Measurements from ENCODE around the gene ARL4C.
"Not testable (repeated sequence)": the region's sequence is repeated elsewhere in the genome, so short reads cannot be mapped to it uniquely, and the experiment has no call there.

The ARL4C gene

DNA sequence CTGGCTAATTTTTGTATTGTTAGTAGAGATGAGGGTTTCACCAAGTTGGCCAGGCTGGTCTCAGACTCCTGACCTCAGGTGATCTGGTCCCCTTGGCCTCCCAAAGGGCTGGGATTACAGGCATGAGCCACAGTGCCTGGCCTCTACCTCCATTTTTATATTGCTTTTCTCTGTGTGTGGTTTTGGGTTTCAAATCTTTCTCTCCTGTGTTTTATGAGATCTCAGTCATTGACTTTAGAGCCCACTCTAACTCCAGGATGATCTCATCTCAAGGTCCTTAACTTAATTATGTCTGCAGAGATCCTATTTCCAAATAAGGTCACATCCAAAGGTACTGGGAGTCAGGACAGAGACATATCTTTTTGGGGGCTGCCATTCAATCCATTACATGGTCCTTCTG is 24.7 kb downstream of the ARL4C start:
- DNase-seq, result no peak

DNA sequence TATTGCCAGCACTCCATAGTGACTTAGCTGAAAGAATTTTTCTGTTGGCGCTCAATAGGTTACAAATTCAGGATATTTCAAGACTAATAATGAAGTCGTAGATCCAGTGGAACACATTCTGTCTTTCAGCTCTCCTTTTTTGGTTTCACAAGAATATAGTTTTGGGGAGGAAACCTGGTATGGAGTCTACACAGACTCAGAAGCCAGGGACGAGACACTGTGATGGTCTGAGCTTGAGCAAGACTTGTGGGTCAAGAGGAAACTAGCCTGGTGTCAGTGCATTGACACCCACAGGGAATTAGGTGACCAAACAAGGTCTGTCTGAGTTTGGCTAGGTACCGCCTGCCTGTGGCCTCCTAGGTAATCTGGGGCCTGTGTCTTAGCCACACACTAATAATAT is 26.9 kb downstream of the ARL4C start:
- no peak for DNase-seq

DNA sequence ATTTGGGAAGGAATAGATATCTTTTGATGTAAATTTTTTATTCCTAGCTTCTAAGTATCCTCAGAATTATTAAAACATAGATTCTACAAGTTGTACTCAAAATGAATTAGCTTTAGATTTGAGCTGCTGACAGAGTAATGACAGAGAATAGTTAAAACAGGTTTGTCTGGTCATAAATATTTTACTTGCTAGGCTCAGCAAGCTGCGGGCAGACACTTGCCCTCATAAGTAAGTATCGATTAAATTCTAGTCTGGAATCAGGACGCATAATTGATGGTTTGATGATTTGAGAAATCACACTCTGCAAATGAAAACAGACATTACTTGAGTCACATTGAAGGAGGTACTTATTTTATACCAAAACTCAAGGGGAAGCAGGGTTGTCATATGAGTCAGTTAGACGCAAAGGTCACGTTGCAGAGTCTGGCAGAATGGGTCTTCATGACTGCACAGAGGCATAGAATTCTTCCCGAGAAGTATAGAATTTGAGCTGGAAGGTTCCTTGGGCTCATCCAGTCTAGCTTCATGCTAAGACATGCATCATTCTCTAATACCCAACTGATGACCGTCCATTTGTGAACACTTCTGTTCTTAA is 27.5 kb downstream of the ARL4C start:
- DNase-seq, result no peak

DNA sequence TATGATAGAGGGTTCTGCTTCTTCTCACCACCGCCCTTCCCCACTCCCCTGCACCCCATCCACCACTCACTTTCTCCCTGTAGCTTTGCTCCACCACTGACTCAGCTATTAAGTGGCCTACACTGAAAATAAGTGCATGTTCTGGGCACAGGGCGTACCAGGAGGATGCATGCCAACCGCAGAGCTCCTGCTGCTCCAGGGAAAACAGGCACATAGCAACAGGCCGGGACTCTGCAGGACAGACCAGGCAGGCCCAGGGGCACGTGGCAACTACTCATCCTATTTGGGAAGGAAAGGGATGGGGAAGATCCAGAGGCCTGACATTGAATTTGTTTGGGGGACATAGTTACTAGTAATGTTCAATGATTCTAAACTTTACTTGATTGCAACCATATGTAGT is 28.4 kb downstream of the ARL4C start:
- DNase-seq, result no peak

DNA sequence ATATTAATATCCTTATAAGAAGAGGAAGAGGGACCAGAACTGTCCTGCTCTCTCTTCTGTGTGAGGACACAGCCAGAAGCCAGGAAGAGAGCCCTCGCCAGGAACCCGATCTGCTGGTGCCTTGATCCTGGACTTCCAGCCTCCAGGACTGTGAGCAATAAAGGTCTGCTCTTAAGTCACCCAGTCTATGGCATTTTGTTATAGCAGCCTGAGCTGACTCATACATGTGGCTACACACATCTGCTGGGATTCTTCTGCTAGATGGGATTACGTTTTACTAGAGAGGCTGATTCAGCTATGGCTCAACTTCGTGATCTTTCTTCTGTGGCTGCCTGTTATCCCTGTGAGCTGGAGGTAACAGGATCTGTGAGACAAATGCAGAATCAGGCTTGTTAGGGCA is 29.6 kb downstream of the ARL4C start:
- DNase-seq, result no peak

DNA sequence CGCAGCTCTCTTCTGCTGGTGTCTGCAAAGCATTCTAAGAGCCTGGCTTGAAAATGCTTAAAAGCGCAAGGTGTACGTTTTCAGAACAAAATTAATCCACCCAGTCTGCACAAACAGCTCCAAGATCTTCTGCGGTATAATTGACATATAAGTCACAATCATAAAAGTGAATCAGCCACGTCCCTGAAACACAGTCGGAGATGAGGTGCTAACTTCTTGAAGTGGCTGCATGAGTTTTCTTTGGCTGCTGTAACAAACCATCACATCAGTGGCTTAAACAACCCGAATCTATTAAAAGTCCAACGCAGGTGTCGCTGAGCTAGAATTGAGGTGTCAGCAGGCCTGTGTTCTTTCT is 32.6 kb downstream of the ARL4C start:
- no peak for DNase-seq

DNA sequence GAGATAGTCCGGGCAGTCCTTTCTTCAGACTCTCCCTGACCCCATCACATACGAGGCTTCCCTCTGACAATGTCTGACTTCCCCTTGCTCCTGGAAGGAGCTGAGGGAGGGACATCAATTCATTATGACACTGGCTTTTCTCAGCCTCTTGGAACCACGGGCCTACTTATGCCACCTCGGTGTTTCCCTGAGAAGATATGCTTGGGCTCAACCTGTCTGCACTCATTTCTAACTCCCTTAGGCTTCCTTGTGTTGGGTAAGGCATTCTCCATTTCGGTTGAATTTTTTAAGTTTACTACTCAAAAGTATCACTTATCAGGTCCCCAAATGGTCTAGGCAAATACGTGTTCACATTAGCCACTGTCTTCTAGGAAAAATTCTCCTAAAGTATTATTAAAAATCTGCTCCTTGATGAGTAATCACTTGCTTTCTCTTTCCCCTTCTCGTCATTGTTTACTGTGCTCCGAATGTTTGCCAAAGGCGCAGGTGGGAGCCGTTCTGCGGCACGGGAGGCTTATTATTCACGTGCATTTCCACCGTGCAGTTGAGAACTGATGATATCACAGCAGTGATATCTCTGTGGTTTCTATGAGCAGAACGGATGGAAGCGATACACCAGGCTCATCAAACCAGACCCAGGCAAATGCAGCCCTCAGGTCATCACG is 33.1 kb downstream of the ARL4C start:
- peak; percentile 29 for DNase-seq

DNA sequence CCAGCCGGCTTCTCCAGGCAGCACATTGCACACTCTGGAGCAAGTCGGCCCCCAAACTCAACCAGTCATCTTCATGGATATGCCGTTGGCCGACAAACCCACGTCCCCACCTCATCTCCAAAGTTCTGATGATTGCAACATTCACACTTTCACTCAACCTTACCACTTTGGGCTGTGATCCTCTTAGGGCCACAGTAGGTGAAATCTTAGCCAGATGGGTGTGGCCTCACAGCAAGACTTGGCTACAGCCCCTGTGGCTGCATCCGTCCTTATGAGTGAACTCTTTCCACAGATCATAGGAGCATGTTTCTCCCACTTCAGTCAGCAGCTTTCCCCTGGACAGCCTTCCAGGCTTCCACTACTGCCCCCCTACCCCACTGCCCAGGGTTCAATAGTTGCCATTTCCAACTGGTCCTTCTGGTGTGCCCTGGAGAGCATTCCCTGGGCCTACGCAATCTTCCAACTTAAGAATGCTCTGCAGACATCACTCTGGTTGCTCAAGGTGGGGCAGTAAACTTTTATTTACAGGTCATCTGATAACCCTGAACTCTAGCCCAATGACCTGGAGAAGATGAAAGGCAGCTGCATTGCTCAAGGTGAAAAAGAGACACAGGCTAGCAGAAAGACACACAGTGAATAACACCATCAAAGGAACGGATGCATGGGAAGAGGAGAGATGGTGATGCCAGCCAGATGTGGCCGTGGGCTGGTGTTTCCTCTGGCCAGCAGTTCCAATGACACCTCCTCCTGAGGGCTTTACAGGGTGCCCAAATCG is 34.5 kb downstream of the ARL4C start:
- DNase-seq, result no peak

DNA sequence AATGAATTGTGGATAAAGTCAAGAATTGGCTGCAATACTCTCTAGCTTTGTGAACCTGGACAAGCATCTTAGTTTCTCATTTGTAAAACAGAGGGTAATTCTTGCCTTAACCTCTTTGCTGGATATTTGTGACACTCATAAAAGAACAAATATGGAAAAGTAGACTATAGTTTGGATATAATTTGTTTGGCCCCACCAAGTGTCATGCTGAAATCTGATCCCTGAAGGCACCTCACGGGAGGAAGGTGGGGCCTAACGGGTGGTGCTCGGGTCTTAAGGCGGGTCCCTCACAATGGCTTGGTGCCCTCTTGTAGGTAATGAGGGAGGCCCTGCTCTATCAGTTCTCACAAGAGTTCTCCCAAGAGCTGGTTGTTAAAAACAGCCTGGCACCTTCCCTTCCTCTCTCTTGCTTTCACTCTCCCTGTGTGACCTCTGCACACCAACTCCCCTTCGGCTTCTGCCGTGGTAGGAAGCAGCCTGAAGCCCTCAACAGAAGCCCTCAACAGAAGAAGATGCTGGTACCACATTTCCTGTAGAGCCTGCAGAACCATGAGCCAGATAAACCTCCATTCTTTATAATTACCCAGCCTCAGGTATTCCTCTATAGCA is 37.4 kb downstream of the ARL4C start:
- DNase-seq, result no peak

DNA sequence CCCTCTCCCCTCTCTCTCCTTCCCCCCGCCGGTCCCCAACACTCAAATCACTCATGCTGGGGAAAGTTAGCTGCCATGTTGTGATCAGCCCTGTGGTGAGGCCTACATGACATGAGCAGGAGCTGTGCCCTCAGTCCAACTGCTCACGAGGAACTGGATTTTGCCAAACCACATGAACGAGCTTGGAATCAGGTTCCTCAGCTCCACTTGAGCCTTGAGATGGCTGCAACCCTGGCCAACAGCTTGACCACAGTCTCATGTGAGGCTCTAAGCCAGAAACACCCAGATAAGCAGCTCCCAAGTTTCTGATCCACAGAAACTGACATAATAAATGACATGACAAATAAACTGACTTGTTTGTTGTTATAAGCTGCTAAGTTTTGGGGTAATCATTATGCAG is 38.4 kb downstream of the ARL4C start:
- no peak for DNase-seq

DNA sequence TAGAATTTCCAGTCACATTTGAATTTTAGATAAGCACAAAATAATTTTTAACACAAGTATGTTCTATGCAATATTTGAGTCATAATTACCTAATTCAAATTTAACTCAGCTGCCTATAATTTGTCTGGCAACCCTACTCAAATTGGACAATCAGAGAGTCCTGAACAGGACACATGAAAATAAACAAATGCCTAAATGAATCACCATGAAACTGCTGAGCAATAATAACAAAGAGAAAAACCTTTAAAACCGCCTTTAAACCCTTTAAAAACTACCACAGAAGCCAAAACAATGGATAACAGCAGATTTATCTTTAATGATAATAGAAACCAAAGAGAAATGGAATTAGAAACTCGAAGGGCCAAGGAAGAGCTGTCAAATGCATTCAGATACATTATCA is 39.5 kb downstream of the ARL4C start:
- DNase-seq, result no peak

DNA sequence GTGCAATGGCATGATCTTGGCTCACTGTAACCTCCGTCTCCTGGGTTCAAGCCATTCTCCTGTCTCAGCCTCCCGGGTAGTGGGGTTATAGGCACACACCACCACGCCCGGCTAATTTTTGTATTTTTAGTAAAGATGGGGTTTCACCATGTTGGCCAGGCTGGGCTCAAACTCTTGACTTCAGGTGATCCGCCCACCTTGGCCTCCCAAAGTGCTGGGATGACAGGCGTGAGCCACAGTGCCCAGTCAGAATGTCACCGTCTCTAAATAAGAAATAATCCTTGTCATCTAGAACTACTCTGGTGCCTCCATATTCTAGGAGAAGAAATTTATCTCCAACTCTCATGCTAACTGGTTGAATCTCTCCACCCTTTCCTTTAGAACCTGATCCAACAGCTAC is 41.6 kb downstream of the ARL4C start:
- DNase-seq, result not testable (repeated sequence)

DNA sequence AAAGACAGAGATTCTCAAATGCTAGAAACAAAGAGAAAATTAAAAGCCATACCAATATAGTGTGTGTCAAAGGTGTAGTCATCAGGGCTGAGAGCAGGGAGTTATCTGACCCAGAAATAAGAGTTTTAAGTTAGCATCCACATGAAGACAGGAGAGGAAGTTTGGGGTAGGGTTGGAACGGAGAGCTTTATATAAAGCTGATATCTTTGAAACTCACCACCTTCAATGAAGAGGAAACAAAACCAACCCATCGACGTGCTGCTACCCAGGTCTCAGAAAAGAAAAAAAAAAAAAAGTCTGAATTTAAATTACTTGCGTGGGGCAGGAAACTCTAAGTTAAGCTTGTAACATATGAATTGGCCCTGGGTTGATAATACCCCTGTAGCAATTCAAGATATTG is 42.4 kb downstream of the ARL4C start:
- no peak for DNase-seq

DNA sequence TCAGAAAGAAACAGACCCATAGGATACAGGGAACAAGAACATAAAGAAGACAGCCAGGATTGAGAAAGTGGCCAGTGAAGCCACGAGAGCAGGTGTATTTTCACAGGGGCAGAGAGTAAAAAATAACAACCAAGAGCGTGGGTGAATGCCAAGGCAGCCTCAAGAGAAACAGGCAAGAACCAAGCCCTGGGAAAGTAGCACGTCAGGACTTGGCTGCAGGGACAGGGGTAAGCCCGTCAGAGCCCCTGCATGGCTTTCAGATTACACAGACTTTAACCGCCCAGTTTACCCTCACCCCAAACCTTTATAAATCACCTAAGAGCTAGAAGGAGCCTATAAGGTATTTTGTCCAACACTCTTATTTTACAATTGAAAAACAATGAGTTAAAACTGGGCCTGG is 43.7 kb downstream of the ARL4C start:
- no peak for DNase-seq

DNA sequence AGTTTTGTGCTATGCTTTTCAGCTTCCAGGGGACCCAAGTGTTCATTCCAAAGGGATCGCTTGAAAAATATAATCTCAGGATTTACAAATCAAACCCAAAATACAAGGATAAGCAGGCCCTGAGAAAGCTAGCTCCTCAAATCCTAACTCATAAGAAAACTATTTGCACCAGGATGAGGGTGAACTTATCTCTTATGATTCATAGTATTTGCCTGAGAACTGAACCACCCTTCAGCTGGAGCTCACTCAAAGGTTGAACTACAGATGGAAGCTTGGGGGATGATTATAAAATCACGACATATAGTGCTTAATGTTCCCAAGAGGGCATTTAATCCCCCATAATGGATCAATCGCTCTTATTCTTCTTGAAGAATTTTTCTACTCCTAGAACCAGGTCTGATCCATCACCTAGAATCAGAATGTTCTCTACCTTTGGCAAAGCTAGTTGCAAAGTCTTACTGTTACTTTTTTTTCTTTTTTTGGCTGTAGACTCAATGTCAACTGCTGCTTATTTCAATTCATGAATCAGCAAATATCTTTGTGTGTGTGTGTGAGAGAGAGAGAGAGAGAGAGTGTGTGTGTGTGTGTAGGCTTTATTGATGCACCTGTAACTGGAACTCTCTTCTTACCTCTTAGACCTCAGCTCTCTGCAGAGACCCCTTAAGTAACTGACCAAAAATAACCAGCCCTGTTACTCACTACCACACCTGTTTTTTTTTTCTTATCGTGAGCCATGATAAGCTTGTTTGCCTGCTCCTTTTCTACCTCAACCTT is 44.8 kb downstream of the ARL4C start:
- no peak for DNase-seq

DNA sequence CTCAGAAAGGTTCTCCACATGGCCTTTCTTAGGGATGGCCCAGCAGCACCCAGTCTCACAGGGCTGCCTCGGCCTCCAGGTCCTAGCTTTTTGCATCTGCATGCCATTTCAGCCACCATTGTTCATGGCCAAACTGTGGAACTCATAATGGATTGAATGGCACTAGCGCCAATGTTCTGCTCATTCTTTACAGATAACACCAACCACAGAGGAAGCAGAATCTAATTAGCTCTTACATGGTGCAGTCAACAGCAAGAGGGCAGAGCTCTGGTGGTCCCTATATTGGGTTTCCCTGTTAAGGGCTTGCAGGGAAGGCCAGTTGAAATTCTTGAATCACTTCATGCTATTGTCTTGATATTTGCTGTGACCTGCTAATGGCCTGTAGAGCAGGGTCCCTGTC is 45.6 kb downstream of the ARL4C start:
- DNase-seq, result no peak

DNA sequence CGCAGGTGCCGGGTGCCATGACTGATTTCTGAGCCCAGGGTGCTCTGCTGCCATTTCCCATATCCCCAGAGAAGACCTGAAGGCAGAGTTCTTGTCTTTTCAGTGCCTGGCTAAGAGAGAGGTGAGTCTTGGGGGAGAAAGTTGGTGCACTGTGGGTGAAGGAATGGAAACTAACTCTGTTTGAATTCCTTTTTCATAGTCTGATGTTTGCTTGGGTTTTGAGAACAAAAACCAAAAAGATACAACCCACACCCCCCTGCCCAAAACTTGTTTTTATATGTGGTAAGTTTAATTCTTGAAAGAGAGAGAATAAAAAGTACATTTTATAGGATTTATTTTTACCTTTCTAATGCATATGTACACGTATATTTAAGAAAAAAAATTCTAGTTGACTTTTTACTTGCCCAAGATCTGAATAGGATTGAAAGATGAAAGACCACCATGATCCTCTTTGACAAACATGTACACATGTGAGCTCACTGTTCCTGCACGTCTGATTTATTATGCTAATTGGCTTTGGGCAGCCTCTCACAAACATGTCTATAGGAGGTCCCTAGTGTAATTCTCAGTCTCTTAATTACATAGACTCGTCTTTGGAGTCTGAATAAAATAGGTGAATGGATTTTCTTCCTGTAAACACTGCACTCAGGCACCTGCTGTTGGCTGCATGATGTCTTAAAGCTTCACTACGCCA is 46.3 kb downstream of the ARL4C start:
- no peak for DNase-seq

DNA sequence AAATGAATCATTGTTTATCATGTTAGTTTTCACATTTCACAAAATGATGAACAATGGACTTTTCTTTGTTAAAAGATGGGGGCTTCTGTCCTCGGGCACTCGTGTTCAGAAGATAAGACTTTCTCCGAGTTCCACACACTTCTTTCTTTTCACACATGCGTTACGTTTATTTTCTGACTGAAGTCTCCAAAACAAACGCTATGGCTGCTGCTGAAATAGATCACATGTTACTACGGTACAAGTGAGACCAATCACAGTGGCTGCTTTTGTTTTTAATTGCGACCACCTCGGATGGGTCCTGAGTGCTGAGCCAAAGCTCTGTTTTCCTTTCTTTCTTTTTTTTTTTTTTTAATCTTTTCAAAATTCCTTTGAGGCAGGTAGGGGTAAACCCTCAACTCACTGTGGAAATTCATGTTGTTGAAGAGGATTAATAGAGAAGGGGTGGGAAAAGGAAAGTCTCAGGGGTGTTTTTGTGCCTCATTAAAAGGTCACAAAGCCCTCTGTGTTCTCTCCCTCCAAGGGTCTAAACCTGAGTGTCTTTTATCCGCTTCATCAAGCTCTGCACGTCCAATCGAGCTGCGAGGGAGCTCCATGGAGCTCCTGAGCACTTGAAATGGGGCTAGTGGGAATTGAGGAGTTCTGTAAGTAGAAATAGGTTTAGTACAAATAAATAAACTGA is 48.2 kb downstream of the ARL4C start:
- DNase-seq, result no peak

DNA sequence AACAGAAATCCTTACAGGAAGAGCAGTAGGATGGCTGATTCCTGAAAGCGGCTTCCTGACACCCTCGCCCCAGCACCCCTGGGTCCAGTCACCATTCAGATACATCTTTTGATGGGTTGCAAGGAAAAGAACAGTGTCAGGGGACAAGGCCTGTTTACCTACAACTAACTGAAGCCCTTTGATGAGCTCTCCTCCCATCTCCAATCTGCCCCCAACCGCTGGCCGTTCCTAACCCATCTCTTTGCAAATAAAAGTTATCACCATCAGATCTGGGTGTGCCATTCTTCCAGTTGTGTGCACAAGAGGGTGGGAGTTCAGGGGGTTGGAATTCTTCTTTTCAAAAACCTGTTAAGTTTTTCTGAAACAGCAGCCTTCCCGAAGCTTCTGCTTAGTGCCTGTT is 48.9 kb downstream of the ARL4C start:
- DNase-seq, result no peak

DNA sequence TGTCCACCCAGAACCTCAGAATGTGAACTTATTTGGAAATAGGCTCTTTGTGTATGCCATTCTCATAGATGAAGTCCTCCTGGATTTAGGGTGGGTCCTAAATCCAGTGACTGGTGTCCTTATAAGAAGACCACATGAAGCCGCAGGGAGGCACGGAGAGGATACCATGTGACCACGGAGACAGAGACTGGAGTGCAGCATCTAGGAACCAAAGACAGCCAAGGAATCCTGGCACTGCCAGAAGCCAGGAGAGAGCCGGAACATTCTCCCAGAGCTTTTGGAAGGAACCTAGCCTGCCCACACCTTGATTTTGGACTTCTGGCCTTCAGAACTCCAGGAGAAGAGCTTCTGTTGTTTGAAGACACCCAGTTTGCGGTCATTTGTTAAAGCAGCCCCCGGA is 49.7 kb downstream of the ARL4C start:
- DNase-seq, result no peak

DNA sequence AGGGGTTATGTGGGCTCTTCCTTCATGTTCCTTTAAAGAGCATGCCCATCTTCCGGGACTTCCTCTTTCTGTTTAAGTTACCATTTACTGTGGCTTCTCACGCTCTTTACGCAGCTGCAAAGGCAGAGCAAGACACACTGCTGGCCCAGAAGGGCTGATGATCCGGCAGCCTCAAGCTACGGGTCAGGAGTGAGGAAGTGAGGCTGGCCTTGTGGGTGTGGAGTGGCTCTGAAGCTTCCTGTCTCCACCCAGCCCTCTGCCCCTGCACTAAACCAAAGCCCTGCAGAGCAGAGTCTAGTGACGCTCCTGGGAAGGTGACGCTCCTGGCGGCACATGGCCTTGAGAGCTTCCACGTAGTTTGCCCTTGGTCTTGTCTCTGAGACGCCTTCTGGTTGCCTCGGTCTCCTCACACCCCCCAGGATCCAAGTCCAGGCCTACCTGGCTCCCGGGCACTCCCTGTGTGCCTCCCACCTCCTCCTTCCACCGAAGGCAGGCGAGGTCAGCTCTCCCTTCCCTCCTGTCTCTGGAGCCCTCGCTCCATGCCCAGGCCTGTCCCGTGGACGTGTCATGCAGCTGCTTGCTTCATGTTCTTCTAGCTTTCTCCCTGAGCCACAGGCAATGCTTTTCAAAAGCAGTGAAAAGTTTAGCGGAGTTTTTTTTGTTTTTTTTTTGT is 50.3 kb downstream of the ARL4C start:
- no peak for DNase-seq

DNA sequence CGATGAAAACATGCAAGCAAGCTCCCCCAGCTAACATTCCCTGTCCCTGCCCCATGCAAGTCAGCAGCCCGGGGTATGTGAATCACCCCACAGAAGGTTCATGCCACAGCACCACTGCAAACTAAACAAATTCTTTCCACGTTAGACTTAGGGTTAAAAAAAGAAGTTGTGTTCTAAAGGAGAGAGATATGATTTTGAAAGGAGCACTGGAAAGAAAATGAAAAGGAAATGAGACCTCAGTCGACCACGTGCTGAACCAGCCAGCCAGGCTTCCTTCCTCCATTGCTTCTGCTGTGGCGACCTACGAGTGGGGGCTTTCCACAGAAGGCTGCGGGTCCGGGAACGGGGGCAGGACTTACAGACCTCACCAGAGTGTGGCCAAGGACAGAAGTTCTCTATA is 52.0 kb downstream of the ARL4C start:
- no peak for DNase-seq

Data from NCI-H1092 (cell line).